Right lobe of liver (tissue), 4 donors: Measurements from ENCODE around the gene MYO1D.

ENCODE experiments used
- POLR2A ChIP-seq: fragments of 450-650 bp; IDR thresholded peaks from one replicate; pipeline ENCODE4 v1.6.1; 2017; ENCODE audit warnings: antibody characterized with exemption, mild to moderate bottlenecking
- TF ChIP-seq, protein P1 (sequence below), 4 donors: fragments of 200-600 bp in 3 of 4; fragments of 450-650 bp in 1 of 4; IDR thresholded peaks; one replicate each; pipeline versions ENCODE4 v1.5.1 to v1.8.0; 2016 to 2022; ENCODE audit warnings: antibody characterized with exemption in 4 of 4, mild to moderate bottlenecking in 2 of 4
- donor health status: DM: no; HTN: no; CAD: no.
- donor health status: DM: no; HTN: no; CAD: no.
- donor health status: DM: no; HTN: yes; CAD: no.

- no peak for TF ChIP-seq POLR2A
- TF ChIP-seq, protein P1, sequence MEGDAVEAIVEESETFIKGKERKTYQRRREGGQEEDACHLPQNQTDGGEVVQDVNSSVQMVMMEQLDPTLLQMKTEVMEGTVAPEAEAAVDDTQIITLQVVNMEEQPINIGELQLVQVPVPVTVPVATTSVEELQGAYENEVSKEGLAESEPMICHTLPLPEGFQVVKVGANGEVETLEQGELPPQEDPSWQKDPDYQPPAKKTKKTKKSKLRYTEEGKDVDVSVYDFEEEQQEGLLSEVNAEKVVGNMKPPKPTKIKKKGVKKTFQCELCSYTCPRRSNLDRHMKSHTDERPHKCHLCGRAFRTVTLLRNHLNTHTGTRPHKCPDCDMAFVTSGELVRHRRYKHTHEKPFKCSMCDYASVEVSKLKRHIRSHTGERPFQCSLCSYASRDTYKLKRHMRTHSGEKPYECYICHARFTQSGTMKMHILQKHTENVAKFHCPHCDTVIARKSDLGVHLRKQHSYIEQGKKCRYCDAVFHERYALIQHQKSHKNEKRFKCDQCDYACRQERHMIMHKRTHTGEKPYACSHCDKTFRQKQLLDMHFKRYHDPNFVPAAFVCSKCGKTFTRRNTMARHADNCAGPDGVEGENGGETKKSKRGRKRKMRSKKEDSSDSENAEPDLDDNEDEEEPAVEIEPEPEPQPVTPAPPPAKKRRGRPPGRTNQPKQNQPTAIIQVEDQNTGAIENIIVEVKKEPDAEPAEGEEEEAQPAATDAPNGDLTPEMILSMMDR (IDR thresholded peaks at IDR 0.05), result no peak
Observed at GRCh38 chr17:32583053-32583452, 293.9 kb downstream of the MYO1D start.
